NCI-H128 (cell line): ENCODE measurements around the gene WDR48.

Experiments
- DNase-seq: peaks from one replicate; lab custom pipeline; 2025; ENCODE audit not compliant: unreplicated experiment; lab: John Stamatoyannopoulos, UW

Gene WDR48

GRCh38 chr3:39137991-39138803 is 86.4 kb downstream of the WDR48 start:
- DNase-seq, result no peak

GRCh38 chr3:39138804-39139415 is 87.1 kb downstream of the WDR48 start:
- no peak for DNase-seq

- DNase-seq, result no peak
Measured at GRCh38 chr3:39139442-39139841, 87.6 kb downstream of the WDR48 start.

- DNase-seq, result no peak
Measured at GRCh38 chr3:39140341-39140971, 88.6 kb downstream of the WDR48 start.

- DNase-seq, result no peak
Measured at GRCh38 chr3:39141171-39141995, 89.6 kb downstream of the WDR48 start.

GRCh38 chr3:39142067-39142466 is 90.3 kb downstream of the WDR48 start:
- DNase-seq, result no peak

GRCh38 chr3:39143051-39143885 is 91.5 kb downstream of the WDR48 start:
- no peak for DNase-seq

- no peak for DNase-seq
Measured at GRCh38 chr3:39144095-39144747, 92.4 kb downstream of the WDR48 start.

GRCh38 chr3:39144748-39145380 is 93.0 kb downstream of the WDR48 start:
- no peak for DNase-seq

- DNase-seq, result no peak
Measured at GRCh38 chr3:39146083-39146501, 94.3 kb downstream of the WDR48 start.
